SH-SY5Y (cell line): Measurements from ENCODE around the gene TACC2.

Experiments
- GATA2 ChIP-seq: IDR thresholded peaks from 2 replicates; pipeline ENCODE4 v1.6.1; 2011; ENCODE audit warnings: mild to moderate bottlenecking, low read depth, low read length
- GATA3 ChIP-seq: IDR thresholded peaks from 2 replicates; pipeline ENCODE4 v1.6.1; 2011; ENCODE audit warnings: low read depth, mild to moderate bottlenecking, low read length, moderate library complexity

DNA sequence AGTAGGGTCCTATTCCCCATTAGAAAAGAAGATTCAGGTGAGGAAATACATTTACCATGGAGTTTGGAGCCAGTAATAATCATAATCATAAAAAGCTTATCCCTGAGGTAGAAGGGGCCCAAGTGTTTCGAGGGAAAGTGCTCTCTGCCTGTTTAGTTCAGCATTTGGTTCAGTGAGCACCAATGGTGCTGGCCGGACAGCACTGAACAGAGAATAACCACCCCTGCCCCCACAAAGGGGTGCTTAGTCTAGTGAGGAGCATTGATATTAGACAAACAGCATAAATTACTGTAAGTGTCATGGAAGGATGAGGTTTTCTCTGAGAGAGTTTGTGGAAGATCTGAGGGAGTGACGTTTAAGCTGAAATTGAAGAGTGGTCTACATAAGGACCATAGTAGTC, 39.5 kb upstream of the TACC2 start:
- TF ChIP-seq GATA3 (no peak), GATA2 (no peak)
